GM20000 (cell line): ENCODE measurements around the gene ORMDL2.

ENCODE experiments used
- DNase-seq: peaks from one replicate; pipeline ENCODE4 v3.0.0; 2012; ENCODE audit warnings: low spot score
- CTCF ChIP-seq: IDR thresholded peaks from 2 replicates; pipeline ENCODE4 v1.5.1; 2012; ENCODE audit warnings: mild to moderate bottlenecking, control low read depth; ENCODE audit errors: extremely low read depth, missing control alignments

The ORMDL2 gene

GRCh38 chr12:55795950-55796349, 21.9 kb upstream of the ORMDL2 start:
- TF ChIP-seq CTCF, result no peak
- no peak for DNase-seq

- DNase-seq, result peak; percentile 12
Measured at GRCh38 chr12:55797068-55797467, 20.8 kb upstream of the ORMDL2 start.

GRCh38 chr12:55797550-55797949, 20.3 kb upstream of the ORMDL2 start:
- DNase-seq, result no peak
- no peak for TF ChIP-seq CTCF

More at GRCh38 chr12:55797068-55797467, 20.8 kb upstream of the ORMDL2 start:
- no peak for TF ChIP-seq CTCF

- no peak for TF ChIP-seq CTCF
- no peak for DNase-seq
Measured at GRCh38 chr12:55806982-55807381, 10.9 kb upstream of the ORMDL2 start.

GRCh38 chr12:55809274-55809673, 8.6 kb upstream of the ORMDL2 start:
- no peak for DNase-seq
- TF ChIP-seq CTCF, result no peak

- no peak for TF ChIP-seq CTCF
- DNase-seq, result no peak
Measured at GRCh38 chr12:55812088-55812487, 5.8 kb upstream of the ORMDL2 start.

- TF ChIP-seq CTCF, result no peak
Measured at GRCh38 chr12:55814257-55814656, 3.6 kb upstream of the ORMDL2 start.

More at GRCh38 chr12:55814257-55814656, 3.6 kb upstream of the ORMDL2 start:
- DNase-seq, result no peak
